Measurements from ENCODE around the gene VCX3B.
"Not testable (repeated sequence)": the region's sequence is repeated elsewhere in the genome, so short reads cannot be mapped to it uniquely, and the experiment has no call there.

VCX3B gene

GRCh38 chrX:8464530-8464929, at the start of gene VCX3B:
TSS of gene VCX3B (plus strand) at chrX:8464830. CDS start at chrX:8465451, 621 bp downstream.
- not testable (repeated sequence) for DNase-seq

GRCh38 chrX:8418301-8418700, 46.3 kb upstream of the VCX3B start:
- no peak for DNase-seq

GRCh38 chrX:8424912-8425311, 39.7 kb upstream of the VCX3B start:
- DNase-seq: no peak

- DNase-seq: no peak
These were observed 34.9 kb upstream of the VCX3B start for GRCh38 chrX:8429692-8430249.

- no peak for DNase-seq
These were observed 34.2 kb upstream of the VCX3B start for GRCh38 chrX:8430444-8430843.

GRCh38 chrX:8432396-8432795, 32.2 kb upstream of the VCX3B start:
- no peak for DNase-seq

- DNase-seq: no peak
These were observed 31.2 kb upstream of the VCX3B start for GRCh38 chrX:8433109-8434062.

GRCh38 chrX:8447368-8447767, 17.3 kb upstream of the VCX3B start:
- no peak for DNase-seq

GRCh38 chrX:8452343-8452742, 12.3 kb upstream of the VCX3B start:
- DNase-seq: not testable (repeated sequence)

- DNase-seq: no peak
These were observed 11.0 kb upstream of the VCX3B start for GRCh38 chrX:8453611-8454010.

- DNase-seq: no peak
These were observed 9.1 kb upstream of the VCX3B start for GRCh38 chrX:8455557-8455956.

- no peak for DNase-seq
These were observed 2.1 kb upstream of the VCX3B start for GRCh38 chrX:8462488-8462887.

- no peak for DNase-seq
These were observed 19.8 kb downstream of the VCX3B start for GRCh38 chrX:8484360-8484949.

- DNase-seq: not testable (repeated sequence)
These were observed 30.4 kb downstream of the VCX3B start for GRCh38 chrX:8495036-8495435.

- DNase-seq: no peak
These were observed 35.6 kb downstream of the VCX3B start for GRCh38 chrX:8500203-8500602.

GRCh38 chrX:8502101-8502500, 37.5 kb downstream of the VCX3B start:
- DNase-seq: not testable (repeated sequence)

GRCh38 chrX:8504451-8504850, 39.8 kb downstream of the VCX3B start:
- DNase-seq: no peak
